ENCODE data around the gene INSR.
"Not testable (repeated sequence)": the region's sequence is repeated elsewhere in the genome, so short reads cannot be mapped to it uniquely, and the experiment has no call there.

Gene INSR

DNA sequence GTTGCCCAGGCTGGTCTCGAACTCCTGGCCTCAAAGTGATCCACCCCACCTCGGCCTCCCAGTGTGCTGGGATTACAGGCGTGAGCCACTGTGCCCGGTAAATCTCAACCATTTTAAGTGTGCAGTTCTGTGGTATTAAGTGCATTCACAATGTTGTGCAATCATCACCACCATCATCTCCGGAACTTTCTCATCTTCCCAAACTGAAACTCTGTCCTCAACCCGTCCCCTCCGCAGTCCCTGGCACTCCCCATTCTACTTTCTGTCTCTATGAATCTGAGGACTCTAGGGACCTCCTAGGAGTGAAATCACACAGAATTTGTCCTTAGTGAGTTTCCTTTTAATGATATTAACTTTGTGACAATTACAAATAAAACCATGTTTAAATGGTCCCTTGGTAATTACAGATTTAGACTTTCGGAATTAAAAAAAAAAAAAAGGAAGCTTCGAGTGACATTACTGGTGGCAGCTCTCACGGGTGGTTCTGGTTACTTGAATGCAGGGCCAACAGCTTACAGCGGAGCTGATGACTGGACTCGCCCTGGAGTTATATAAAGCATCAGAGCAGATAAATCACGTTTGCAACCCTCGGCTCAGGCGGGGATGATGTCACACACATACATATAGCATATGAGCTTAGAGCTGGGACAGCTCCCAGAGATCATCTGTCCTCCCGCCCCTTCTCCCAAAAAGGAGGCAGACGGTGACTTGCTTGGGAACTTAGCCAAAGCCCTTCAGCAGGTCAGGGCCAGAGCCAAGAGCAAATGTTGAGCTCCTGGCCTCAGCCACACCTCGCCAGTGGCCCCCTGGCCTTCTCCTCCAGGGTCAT lies 134.9 kb downstream of the INSR start:
- peak overlapping the region; percentile 74 for H3K27ac Mint-ChIP-seq
- peak overlapping the region; percentile 51 for H3K4me3 Mint-ChIP-seq
- H3K9me3 Mint-ChIP-seq, result no peaks in the 10 kb centered on the region
- H3K4me1 Mint-ChIP-seq (ENCODE audit: low read depth), result peaks cover 11% of the 10 kb centered on the region
- intact Hi-C loops (cut with micrococcal nuclease), result no loop called here
- peaks cover 65% of the 10 kb centered on the region for H3K36me3 Mint-ChIP-seq (ENCODE audit: low read depth)
- H3K27me3 Mint-ChIP-seq, result no peaks in the 10 kb centered on the region

- Mint-ChIP-seq H3K4me3 (no peak overlapping the region), H3K27ac (no peak overlapping the region), H3K36me3 (ENCODE audit: low read depth) (peaks cover 56% of the 10 kb centered on the region)
These were observed 141.2 kb downstream of the INSR start for GRCh38 chr19:7153022-7153421.

DNA sequence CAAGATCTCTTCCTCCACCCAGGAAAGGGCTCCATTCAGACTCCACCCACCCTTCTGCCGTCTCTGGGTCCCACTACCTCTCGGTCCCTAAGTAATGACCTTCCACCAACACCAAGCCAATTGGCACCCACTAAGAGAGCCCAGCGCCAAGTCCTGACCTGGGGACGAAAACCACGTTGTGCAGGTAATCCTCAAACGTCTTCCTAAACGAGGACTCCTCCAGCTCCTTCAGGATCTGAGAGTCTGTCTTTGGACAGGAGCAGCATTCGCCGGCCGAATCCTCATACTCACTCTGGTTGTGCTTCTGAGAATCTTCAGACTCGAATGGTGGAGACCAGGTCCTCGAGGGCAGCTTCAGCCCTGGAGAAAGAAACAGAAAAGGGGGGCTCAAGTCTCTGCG lies 141.6 kb downstream of the INSR start:
- Mint-ChIP-seq H3K9me3 (no peaks in the 10 kb centered on the region), H3K27ac (no peak overlapping the region), H3K27me3 (no peaks in the 10 kb centered on the region), H3K4me3 (no peak overlapping the region), H3K4me1 (ENCODE audit: low read depth) (peaks cover 9% of the 10 kb centered on the region), H3K36me3 (ENCODE audit: low read depth) (peaks cover 55% of the 10 kb centered on the region)
- intact Hi-C loops (cut with micrococcal nuclease), result no loop called here

More at GRCh38 chr19:7153022-7153421, 141.2 kb downstream of the INSR start:
- intact Hi-C loops (cut with micrococcal nuclease), result no loop called here
- Mint-ChIP-seq H3K4me1 (ENCODE audit: low read depth) (peaks cover 9% of the 10 kb centered on the region), H3K9me3 (no peaks in the 10 kb centered on the region), H3K27me3 (no peaks in the 10 kb centered on the region)

DNA sequence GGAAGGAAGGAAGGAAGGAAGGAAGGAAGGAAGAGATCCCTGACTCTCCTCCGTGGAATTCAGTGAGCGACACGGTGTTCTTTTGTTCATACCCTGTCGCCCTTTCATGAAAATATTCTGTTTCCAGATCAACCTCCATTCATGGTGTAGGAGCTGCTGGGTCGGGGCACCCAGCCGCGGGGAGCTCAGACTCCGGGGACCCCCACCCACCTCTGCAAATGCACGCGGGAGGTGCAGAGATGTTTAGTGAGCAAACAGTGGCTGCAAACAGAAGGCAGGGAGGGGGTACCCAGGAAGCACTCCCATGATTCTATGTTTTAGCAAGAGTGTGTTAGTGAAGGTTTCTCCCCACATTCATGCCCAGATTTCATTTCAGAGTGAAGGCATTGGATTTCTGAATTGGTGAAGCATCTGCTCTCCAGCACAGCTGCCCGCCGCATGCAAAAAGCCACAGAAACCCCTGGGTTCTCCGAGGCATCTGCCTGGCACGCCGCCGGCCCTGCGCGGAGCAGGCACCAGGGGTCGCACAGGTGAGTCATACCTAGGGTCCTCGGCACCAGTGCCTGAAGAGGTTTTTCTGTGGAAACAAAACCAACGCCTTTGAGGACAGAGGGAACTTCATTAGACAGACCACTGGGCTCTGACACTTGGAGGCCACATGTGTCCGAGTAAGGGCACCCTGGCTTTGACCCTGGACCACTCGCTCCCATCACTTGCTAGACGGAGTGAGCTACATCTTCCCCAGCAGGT lies 144.1 kb downstream of the INSR start:
- no peak overlapping the region for H3K27ac Mint-ChIP-seq
- intact Hi-C loops (cut with micrococcal nuclease), result loop anchor here (1.0 kb wide), 1 partner anchor 191 kb away; no protein-coding TSS in a partner anchor
- H3K4me1 Mint-ChIP-seq (ENCODE audit: low read depth), result peaks cover 9% of the 10 kb centered on the region
- no peaks in the 10 kb centered on the region for H3K27me3 Mint-ChIP-seq
- no peak overlapping the region for H3K4me3 Mint-ChIP-seq
- peaks cover 42% of the 10 kb centered on the region for H3K36me3 Mint-ChIP-seq (ENCODE audit: low read depth)
- H3K9me3 Mint-ChIP-seq, result no peaks in the 10 kb centered on the region

DNA sequence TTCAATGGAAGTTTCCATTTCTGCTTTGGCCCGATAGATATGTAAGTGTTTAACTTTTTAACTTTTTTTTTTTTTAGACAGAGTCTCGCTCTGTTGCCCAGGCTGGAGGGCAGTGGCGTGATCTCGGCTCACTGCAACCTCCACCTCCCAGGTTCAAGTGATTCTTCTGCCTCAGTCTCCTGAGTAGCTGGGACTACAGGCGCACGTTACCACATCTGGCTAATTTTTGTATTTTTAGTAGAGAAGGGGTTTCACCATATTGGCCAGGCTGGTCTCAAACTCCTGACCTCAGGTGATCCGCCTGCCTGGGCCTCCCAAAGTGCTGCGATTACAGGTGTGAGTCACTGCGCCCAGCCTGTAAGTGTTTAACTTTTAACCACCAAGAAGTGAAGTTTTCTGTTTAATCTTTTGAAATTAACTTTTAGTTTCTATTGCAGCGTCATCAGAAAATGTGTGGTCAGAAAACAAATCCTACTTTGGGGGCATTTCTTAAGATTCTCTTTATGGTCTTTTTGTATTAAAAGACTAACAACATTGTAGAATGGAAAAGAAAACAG lies 147.0 kb downstream of the INSR start:
- intact Hi-C loops (cut with micrococcal nuclease); H3K27ac Mint-ChIP-seq; H3K4me1 Mint-ChIP-seq (ENCODE audit: low read depth); H3K4me3 Mint-ChIP-seq; H3K9me3 Mint-ChIP-seq; H3K27me3 Mint-ChIP-seq: not testable (repeated sequence)
- H3K36me3 Mint-ChIP-seq (ENCODE audit: low read depth), result peaks cover 43% of the 10 kb centered on the region

GRCh38 chr19:7146086-7146485 lies 148.1 kb downstream of the INSR start:
- H3K27me3 Mint-ChIP-seq; intact Hi-C loops (cut with micrococcal nuclease); H3K4me3 Mint-ChIP-seq; H3K4me1 Mint-ChIP-seq (ENCODE audit: low read depth); H3K9me3 Mint-ChIP-seq; H3K27ac Mint-ChIP-seq: not testable (repeated sequence)
- H3K36me3 Mint-ChIP-seq (ENCODE audit: low read depth), result peaks cover 43% of the 10 kb centered on the region

DNA sequence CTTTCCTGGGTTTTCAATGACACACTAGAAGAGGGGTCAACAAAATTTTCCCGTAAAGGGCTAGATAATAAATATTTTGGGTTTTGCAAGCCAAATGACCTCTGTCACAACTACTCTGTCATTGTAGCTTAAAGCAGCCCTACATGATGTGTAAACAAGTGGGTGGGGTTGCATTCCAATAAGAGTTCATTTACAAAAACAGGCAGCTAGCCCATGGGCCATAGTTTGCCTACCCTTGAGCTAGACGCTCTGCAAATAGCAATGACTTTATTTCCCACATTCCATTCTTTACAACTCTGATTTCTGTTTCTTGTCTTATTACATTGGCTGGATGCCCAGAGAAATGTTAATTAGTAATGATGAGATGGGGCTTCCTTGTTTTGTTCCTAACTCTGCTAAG lies 148.7 kb downstream of the INSR start:
- no peaks in the 10 kb centered on the region for H3K4me1 Mint-ChIP-seq (ENCODE audit: low read depth)
- H3K9me3 Mint-ChIP-seq, result no peaks in the 10 kb centered on the region
- no peaks in the 10 kb centered on the region for H3K27me3 Mint-ChIP-seq
- H3K27ac Mint-ChIP-seq, result no peak overlapping the region
- no peak overlapping the region for H3K4me3 Mint-ChIP-seq
- peaks cover 43% of the 10 kb centered on the region for H3K36me3 Mint-ChIP-seq (ENCODE audit: low read depth)
- intact Hi-C loops (cut with micrococcal nuclease), result no loop called here

- Mint-ChIP-seq H3K36me3 (ENCODE audit: low read depth) (peaks cover 51% of the 10 kb centered on the region), H3K4me3 (no peak overlapping the region), H3K27me3 (no peaks in the 10 kb centered on the region), H3K4me1 (ENCODE audit: low read depth) (no peaks in the 10 kb centered on the region), H3K27ac (no peak overlapping the region), H3K9me3 (no peaks in the 10 kb centered on the region)
- intact Hi-C loops (cut with micrococcal nuclease), result no loop called here
These were observed 151.4 kb downstream of the INSR start for GRCh38 chr19:7142771-7143170.

GRCh38 chr19:7140137-7140536 lies 154.1 kb downstream of the INSR start:
- H3K27ac Mint-ChIP-seq, result no peak overlapping the region
- no peaks in the 10 kb centered on the region for H3K4me1 Mint-ChIP-seq (ENCODE audit: low read depth)
- intact Hi-C loops (cut with micrococcal nuclease), result no loop called here
- H3K4me3 Mint-ChIP-seq, result no peak overlapping the region
- H3K9me3 Mint-ChIP-seq, result no peaks in the 10 kb centered on the region
- H3K27me3 Mint-ChIP-seq, result no peaks in the 10 kb centered on the region
- H3K36me3 Mint-ChIP-seq (ENCODE audit: low read depth), result peaks cover 68% of the 10 kb centered on the region

GRCh38 chr19:7139095-7139494 lies 155.1 kb downstream of the INSR start:
- H3K36me3 Mint-ChIP-seq (ENCODE audit: low read depth), result peaks cover 74% of the 10 kb centered on the region
- H3K27me3 Mint-ChIP-seq, result no peaks in the 10 kb centered on the region
- no peaks in the 10 kb centered on the region for H3K4me1 Mint-ChIP-seq (ENCODE audit: low read depth)
- H3K9me3 Mint-ChIP-seq, result no peaks in the 10 kb centered on the region
- H3K4me3 Mint-ChIP-seq, result no peak overlapping the region
- no peak overlapping the region for H3K27ac Mint-ChIP-seq
- intact Hi-C loops (cut with micrococcal nuclease), result no loop called here

DNA sequence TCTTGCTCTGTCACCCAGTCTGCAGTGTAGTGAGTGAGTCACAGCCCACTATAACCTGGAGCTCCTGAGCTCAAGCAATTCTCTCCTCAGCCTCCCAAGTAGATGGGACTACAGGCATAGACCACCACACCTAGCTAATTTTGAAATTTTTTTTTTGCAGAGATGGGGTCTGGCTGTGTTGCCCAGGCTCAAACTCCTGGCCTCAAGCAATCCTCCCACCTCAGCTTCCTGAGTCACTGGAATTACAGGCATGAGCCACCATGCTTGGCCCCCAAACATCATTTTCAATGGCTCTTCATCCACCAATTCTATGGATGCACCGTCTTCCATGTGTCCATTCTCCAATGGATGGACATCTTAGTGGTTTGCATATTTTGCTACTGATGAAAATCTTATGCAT lies 155.8 kb downstream of the INSR start:
- Mint-ChIP-seq H3K36me3 (ENCODE audit: low read depth) (peaks cover 76% of the 10 kb centered on the region), H3K9me3 (no peaks in the 10 kb centered on the region), H3K4me1 (ENCODE audit: low read depth) (no peaks in the 10 kb centered on the region), H3K27ac (no peak overlapping the region), H3K4me3 (no peak overlapping the region), H3K27me3 (no peaks in the 10 kb centered on the region)
- intact Hi-C loops (cut with micrococcal nuclease), result no loop called here

DNA sequence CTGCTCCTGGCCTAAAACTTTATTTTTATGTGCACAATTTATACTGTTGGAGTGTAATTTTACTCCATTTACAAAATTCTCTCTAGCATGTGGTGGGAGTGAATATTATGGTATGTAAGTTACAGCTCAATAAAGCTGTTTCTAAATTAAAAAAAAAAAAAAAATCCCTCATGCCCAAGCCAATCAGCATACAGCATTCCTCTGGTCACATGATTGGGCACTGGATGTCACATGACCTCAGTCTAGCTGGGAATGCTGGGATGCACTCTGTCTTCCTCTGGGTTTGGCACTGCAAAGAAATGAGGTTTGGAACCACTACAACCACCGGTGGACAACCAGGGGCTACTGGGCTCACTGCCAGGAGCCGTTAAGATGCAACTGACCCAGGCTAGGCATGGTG lies 157.1 kb downstream of the INSR start:
- no peaks in the 10 kb centered on the region for H3K4me1 Mint-ChIP-seq (ENCODE audit: low read depth)
- no peaks in the 10 kb centered on the region for H3K27me3 Mint-ChIP-seq
- no peak overlapping the region for H3K27ac Mint-ChIP-seq
- peaks cover 69% of the 10 kb centered on the region for H3K36me3 Mint-ChIP-seq (ENCODE audit: low read depth)
- no peak overlapping the region for H3K4me3 Mint-ChIP-seq
- H3K9me3 Mint-ChIP-seq, result no peaks in the 10 kb centered on the region
- intact Hi-C loops (cut with micrococcal nuclease), result no loop called here

- intact Hi-C loops (cut with micrococcal nuclease), result no loop called here
- H3K4me3 Mint-ChIP-seq, result no peak overlapping the region
- H3K27me3 Mint-ChIP-seq, result no peaks in the 10 kb centered on the region
- no peak overlapping the region for H3K27ac Mint-ChIP-seq
- no peaks in the 10 kb centered on the region for H3K4me1 Mint-ChIP-seq (ENCODE audit: low read depth)
- H3K9me3 Mint-ChIP-seq, result peaks cover 11% of the 10 kb centered on the region
- peaks cover 74% of the 10 kb centered on the region for H3K36me3 Mint-ChIP-seq (ENCODE audit: low read depth)
These were observed 162.2 kb downstream of the INSR start for GRCh38 chr19:7132054-7132453.

- no peak overlapping the region for H3K27ac Mint-ChIP-seq
- H3K4me3 Mint-ChIP-seq, result no peak overlapping the region
- peaks cover 81% of the 10 kb centered on the region for H3K36me3 Mint-ChIP-seq (ENCODE audit: low read depth)
These were observed 164.2 kb downstream of the INSR start for GRCh38 chr19:7130043-7130442.

More at GRCh38 chr19:7130043-7130442, 164.2 kb downstream of the INSR start:
- intact Hi-C loops (cut with micrococcal nuclease), result no loop called here
- Mint-ChIP-seq H3K27me3 (no peaks in the 10 kb centered on the region), H3K9me3 (peaks cover 31% of the 10 kb centered on the region), H3K4me1 (ENCODE audit: low read depth) (no peaks in the 10 kb centered on the region)
